Upper lobe of left lung (tissue), 6 donors: ENCODE data around the gene DNAJC17. TPM values are rescaled to one million over a fixed set of nuclear protein-coding genes. Genes with fewer than 3 reads are reported as not detected.
A peak's percentile ranks its signal among the peaks of the same experiment; 100 is the strongest.

Source experiments
- ATAC-seq, 2 donors: fragments of 200-7000 bp; cut with Tn5 transposase; one replicate each; pipeline ENCODE4 v1.9.1; 2022; ENCODE audit warnings: mild to moderate bottlenecking in 2 of 2, moderate library complexity in 2 of 2; ENCODE audit not compliant: low FRiP score in 2 of 2
- DNase-seq, 2 donors: peaks; one replicate each; pipeline ENCODE4 v3.0.0-alpha.2; 2019 to 2020
- H3K27ac ChIP-seq, 4 donors: fragments of 200-600 bp; sonication (generic); one replicate each; pipeline ENCODE4 v1.5.1; 2016 to 2019
- H3K27me3 ChIP-seq, 4 donors: fragments of 200-600 bp; sonication (generic); one replicate each; pipeline ENCODE4 v1.5.1; 2017 to 2019
- H3K36me3 ChIP-seq, 4 donors: fragments of 200-600 bp; sonication (generic); one replicate each; pipeline ENCODE4 v1.5.1; 2016 to 2019
- H3K4me1 ChIP-seq, 4 donors: fragments of 200-600 bp; sonication (generic); one replicate each; pipeline ENCODE4 v1.5.1; 2018 to 2019
- H3K4me3 ChIP-seq, 4 donors: fragments of 200-600 bp; sonication (generic); one replicate each; pipeline ENCODE4 v1.5.1; 2017 to 2019; ENCODE audit warnings: mild to moderate bottlenecking in 2 of 4, moderate library complexity in 1 of 4
- H3K9me3 ChIP-seq, 4 donors: fragments of 200-600 bp; sonication (generic); one replicate each; pipeline ENCODE4 v1.5.1; 2018 to 2019
- EP300 ChIP-seq, 4 donors: sonication (generic); formaldehyde crosslinking; IDR thresholded peaks; one replicate each; pipeline ENCODE4 v1.5.1; 2017; ENCODE audit warnings: antibody characterized with exemption in 4 of 4, control low read depth in 2 of 4
- POLR2A ChIP-seq, 4 donors: fragments of 450-650 bp; IDR thresholded peaks; one replicate each; pipeline ENCODE4 v1.5.1; 2016 to 2017; ENCODE audit warnings: antibody characterized with exemption in 4 of 4, mild to moderate bottlenecking in 2 of 4
- POLR2AphosphoS5 ChIP-seq, 2 donors: sonication (generic); formaldehyde crosslinking; IDR thresholded peaks; one replicate each; pipeline ENCODE4 v1.5.1; 2017; ENCODE audit warnings: antibody characterized with exemption in 2 of 2
- WGBS, 2 donors: methylation state at CpG; one replicate each; pipeline ENCODE4 v1.1.5; 2017 to 2018; 5-methylcytosine and 5-hydroxymethylcytosine counted together
- total RNA-seq, 6 donors: library from RNA; depleted of rRNA in 4 of 6; stranded (reverse); fragments of >200 nt in 4 of 6; gene quantifications; one replicate each; pipeline versions ENCODE4 v1.1.0 to v1.2.1, GENCODE V29; 2016 to 2021
- TF ChIP-seq, protein P1 (sequence below), 6 experiments: fragments of 450-650 bp in 4 of 6; fragments of 200-600 bp in 2 of 6; sonication (generic) in 2 of 6; IDR thresholded peaks; one replicate each; pipeline ENCODE4 v1.5.1; 2016 to 2019; ENCODE audit warnings: antibody characterized with exemption in 6 of 6
- donor health status: DM: no; HTN: no; CAD: no; lungs with moderate emphysema.
- donor health status: DM: no; HTN: yes; CAD: no; lungs with severe emphysema.

The DNAJC17 gene
- total RNA-seq, 6 donors from 2014 or later: 15.4 to 51.3 (median 30.0) TPM

DNA sequence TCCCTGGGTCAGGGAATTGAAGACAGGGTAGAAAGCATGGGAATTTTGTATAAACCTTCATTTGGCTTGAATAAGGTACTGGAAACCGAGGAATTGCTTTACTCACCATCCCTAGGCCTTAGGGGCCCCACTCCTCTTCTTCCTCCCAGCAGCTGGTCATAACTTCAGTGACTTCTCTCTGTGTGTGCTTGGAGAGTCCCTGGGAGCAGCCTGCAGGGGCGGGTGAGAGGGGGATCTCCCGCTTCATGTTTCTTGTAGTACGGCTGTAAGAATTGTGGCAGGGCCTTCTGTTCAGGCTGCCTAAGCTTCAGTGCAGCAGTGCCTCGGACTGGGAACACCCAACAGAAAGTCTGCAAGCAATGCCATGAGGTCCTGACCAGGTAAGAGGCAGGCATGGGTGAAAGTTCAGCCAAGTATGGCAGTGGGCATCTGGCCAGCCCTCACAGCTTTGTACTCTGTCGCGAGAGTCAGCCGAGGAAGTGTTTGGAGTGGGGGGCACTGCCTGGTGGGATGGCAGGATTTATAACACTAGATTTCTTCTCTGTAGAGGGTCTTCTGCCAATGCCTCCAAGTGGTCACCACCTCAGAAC is 1.7 kb upstream of the DNAJC17 start:
- Histone ChIP-seq H3K36me3 (peaks cover 0 to 40% (median 17%) of the 10 kb centered on the region in 4 donors), H3K27ac (no peak overlapping the region), H3K9me3 (no peaks in the 10 kb centered on the region), H3K27me3 (no peaks in the 10 kb centered on the region), H3K4me3 (no peak overlapping the region), H3K4me1 (peaks cover 6 to 37% (median 20%) of the 10 kb centered on the region in 4 donors)
- DNase-seq: no peak
- 60 to 84% methylated on average over 7 to 8 of the region's 8 CpGs for WGBS, 2 donors
- no peak for ATAC-seq
- TF ChIP-seq POLR2A (IDR thresholded peaks at IDR 0.05): no peak
- TF ChIP-seq, protein P1, sequence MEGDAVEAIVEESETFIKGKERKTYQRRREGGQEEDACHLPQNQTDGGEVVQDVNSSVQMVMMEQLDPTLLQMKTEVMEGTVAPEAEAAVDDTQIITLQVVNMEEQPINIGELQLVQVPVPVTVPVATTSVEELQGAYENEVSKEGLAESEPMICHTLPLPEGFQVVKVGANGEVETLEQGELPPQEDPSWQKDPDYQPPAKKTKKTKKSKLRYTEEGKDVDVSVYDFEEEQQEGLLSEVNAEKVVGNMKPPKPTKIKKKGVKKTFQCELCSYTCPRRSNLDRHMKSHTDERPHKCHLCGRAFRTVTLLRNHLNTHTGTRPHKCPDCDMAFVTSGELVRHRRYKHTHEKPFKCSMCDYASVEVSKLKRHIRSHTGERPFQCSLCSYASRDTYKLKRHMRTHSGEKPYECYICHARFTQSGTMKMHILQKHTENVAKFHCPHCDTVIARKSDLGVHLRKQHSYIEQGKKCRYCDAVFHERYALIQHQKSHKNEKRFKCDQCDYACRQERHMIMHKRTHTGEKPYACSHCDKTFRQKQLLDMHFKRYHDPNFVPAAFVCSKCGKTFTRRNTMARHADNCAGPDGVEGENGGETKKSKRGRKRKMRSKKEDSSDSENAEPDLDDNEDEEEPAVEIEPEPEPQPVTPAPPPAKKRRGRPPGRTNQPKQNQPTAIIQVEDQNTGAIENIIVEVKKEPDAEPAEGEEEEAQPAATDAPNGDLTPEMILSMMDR (IDR thresholded peaks at IDR 0.05): no peak
- TF ChIP-seq POLR2AphosphoS5 (IDR thresholded peaks at IDR 0.05): no peak
- TF ChIP-seq EP300 (IDR thresholded peaks at IDR 0.05): no peak

DNA sequence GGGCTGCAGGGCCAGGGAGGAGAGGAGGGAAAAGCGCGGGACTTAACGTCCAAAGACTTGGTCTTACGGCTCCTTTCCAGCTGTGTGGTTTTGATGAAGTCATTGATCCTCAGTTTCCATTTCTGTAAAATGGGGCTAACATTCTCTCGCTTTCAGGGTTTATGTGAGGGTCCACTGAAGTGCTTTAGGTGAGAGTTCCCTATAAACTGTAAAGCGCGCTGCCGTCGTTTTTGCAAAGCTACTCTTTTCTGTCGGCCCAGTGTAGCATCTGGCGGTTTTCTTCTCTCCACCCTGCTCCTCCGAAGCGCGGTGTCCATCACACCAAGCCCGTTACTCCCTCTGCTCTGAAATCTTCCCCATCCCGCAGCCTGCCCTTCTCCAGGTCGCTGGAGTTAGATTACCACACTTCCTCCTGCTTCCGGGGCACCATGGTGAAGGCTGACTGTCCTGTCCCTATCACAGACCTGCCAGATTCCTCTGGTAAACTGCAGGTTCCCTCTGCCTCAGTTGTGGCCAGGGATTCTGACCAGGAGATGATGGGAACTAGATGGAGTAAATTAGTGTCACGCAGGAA is 702 bp upstream of the DNAJC17 start:
- no peaks in the 10 kb centered on the region for H3K27me3 ChIP-seq

DNA sequence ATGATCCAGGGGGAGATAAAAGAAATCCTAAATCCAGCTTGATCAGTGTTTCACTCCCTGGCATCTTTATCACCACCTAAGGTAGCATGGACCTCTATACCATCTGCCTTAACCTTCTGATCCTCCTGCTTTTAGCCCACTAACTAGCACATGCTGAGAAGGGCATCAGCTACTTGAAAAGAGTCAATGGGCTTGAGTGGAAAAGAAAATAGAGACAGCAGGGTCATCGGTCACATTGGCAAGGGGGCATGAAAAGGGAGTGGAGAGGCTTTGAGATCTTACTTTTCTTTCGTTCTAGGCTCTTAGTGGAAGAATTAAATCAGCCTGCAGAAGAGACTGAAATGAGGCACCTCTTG is 623 bp downstream of the DNAJC17 start:
- no peak for TF ChIP-seq POLR2AphosphoS5 (IDR thresholded peaks at IDR 0.05)
- TF ChIP-seq, protein P1 (IDR thresholded peaks at IDR 0.05): no peak
- TF ChIP-seq EP300 (IDR thresholded peaks at IDR 0.05): no peak
- no peak for TF ChIP-seq POLR2A (IDR thresholded peaks at IDR 0.05)
- Histone ChIP-seq H3K36me3 (peaks cover 0 to 25% (median 8%) of the 10 kb centered on the region in 4 donors), H3K27ac (peak overlapping the region; percentile 89 to 92 (median 92)), H3K9me3 (no peaks in the 10 kb centered on the region), H3K27me3 (no peaks in the 10 kb centered on the region), H3K4me1 (peaks cover 6 to 37% (median 20%) of the 10 kb centered on the region in 4 donors), H3K4me3 (peak overlapping the region; percentile 68 to 96 (median 76))
- DNase-seq: no peak
- 0% methylated on average over 2 of the region's 2 CpGs for WGBS, 2 donors
- ATAC-seq: no peak

More for the DNA sequence above, 702 bp upstream of the DNAJC17 start:
- no peak for TF ChIP-seq POLR2A (IDR thresholded peaks at IDR 0.05)
- TF ChIP-seq EP300 (IDR thresholded peaks at IDR 0.05): no peak
- TF ChIP-seq POLR2AphosphoS5 (IDR thresholded peaks at IDR 0.05): no peak
- TF ChIP-seq, protein P1 (IDR thresholded peaks at IDR 0.05): no peak
- H3K27ac ChIP-seq: peak overlapping the region in 3 of 4 donors; percentile 92
- DNase-seq (no peak), ATAC-seq (no peak)
- H3K9me3 ChIP-seq: no peaks in the 10 kb centered on the region
- WGBS, 2 donors: 13 to 62% methylated on average over 19 of the region's 19 CpGs
- peak overlapping the region; percentile 68 to 96 (median 88) for H3K4me3 ChIP-seq
- H3K36me3 ChIP-seq: peaks cover 0 to 30% (median 12%) of the 10 kb centered on the region in 4 donors
- H3K4me1 ChIP-seq: peaks cover 6 to 37% (median 20%) of the 10 kb centered on the region in 4 donors

DNA sequence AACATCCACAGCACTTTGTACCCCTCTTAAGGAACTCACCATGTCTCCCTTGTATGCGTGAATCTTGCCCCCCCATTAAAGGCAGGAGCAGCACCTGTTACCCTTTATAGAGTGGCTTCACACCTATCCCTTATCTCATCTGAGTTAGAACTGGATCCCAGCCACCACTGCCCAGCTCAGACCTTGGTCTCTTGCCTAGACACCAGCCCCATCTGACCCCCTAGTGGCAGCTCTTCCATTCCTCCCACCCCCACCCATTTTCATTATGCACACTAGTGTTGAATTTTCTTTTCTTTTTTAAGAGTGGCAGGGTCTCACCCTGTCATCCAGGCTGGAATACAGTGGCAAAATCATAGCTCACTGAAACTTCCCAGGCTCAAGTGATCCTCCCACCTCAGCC is 3.6 kb downstream of the DNAJC17 start:
- no peak overlapping the region for H3K4me3 ChIP-seq
- TF ChIP-seq, protein P1 (IDR thresholded peaks at IDR 0.05): no peak
- TF ChIP-seq POLR2AphosphoS5 (IDR thresholded peaks at IDR 0.05) (no peak), EP300 (IDR thresholded peaks at IDR 0.05) (no peak), POLR2A (IDR thresholded peaks at IDR 0.05) (no peak)
- ATAC-seq (no peak), DNase-seq (no peak)
- H3K27ac ChIP-seq: no peak overlapping the region
- peaks cover 6 to 32% (median 19%) of the 10 kb centered on the region in 4 donors for H3K4me1 ChIP-seq
- WGBS, 2 donors: 87 to 100% methylated on average over 1 of the region's 1 CpG
- H3K36me3 ChIP-seq: peaks cover 0 to 3% (median 0%) of the 10 kb centered on the region in 4 donors
- no peaks in the 10 kb centered on the region for H3K9me3 ChIP-seq
- H3K27me3 ChIP-seq: no peaks in the 10 kb centered on the region
